HFFc6 (cell line): ENCODE results near the gene MFSD1. TPM values are rescaled to one million over a fixed set of nuclear protein-coding genes. Genes with fewer than 3 reads are reported as not detected.

Experiments used
- DNase-seq: peaks from one replicate; pipeline ENCODE4 v3.0.0-alpha.2; 2018
- H3K27ac Mint-ChIP-seq: 2 replicates; pipeline ENCODE4 v1.8.0; 2020; ENCODE audit warnings: mild to moderate bottlenecking, mixed read lengths
- H3K27me3 Mint-ChIP-seq: 2 replicates; pipeline ENCODE4 v1.8.0; 2021; ENCODE audit warnings: mild to moderate bottlenecking, moderate library complexity, mixed read lengths; ENCODE audit not compliant: insufficient read depth
- H3K36me3 Mint-ChIP-seq: 2 replicates; pipeline ENCODE4 v1.8.0; 2021; ENCODE audit warnings: low read depth, mixed read lengths
- H3K4me1 Mint-ChIP-seq: 2 replicates; pipeline ENCODE4 v1.8.0; 2020; ENCODE audit warnings: low read depth, mixed read lengths
- H3K4me3 Mint-ChIP-seq: 2 replicates; pipeline ENCODE4 v1.8.0; 2020; ENCODE audit warnings: mild to moderate bottlenecking, moderate library complexity, mixed read lengths
- H3K9me3 Mint-ChIP-seq: 2 replicates; pipeline ENCODE4 v1.8.0; 2020; ENCODE audit warnings: mild to moderate bottlenecking, mixed read lengths
- total RNA-seq, 6 experiments: library from RNA; stranded (reverse); fragmentation: NEBNext Ultra II Directional; extraction: Animal tissue kit (Norgen Biotek cat#: 25700); gene quantifications; 2 replicates in 1 of 6; 3 replicates in 5 of 6; pipeline ENCODE4 v1.2.3, GENCODE V29; 2021
- TF ChIP-seq, protein P1 (sequence below): fragments of 200-600 bp; sonication (generic); IDR thresholded peaks from 2 replicates; pipeline ENCODE4 v1.5.0; 2021; ENCODE audit warnings: antibody characterized with exemption, mild to moderate bottlenecking

MFSD1 gene
- total RNA-seq, 6 experiments from 2014 or later = 61.6 to 75.4 (median 68.8) TPM

DNA sequence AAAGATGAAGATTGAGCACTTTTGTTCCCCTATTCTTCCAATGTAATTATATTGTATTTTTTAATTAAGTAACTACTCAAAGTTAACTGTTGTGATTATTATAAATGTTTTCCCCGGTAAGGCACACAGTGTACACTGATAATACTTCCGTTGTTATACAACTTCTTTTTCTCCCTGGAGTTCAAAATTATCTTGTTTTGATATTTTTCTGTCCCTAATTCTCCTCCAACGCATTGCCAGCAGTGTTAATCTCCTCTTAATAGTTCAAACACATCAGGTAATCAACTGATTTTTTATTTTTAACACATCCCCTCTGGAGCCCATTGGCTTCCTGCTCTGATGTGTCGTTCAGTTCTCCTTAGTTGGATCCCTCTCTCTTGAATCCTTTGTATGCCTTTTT is 32.3 kb upstream of the MFSD1 start:
- no peaks in the 10 kb centered on the region for H3K36me3 Mint-ChIP-seq
- peaks cover 31% of the 10 kb centered on the region for H3K4me1 Mint-ChIP-seq
- H3K4me3 Mint-ChIP-seq = peak overlapping the region; percentile 85
- no peaks in the 10 kb centered on the region for H3K9me3 Mint-ChIP-seq
- H3K27me3 Mint-ChIP-seq = no peaks in the 10 kb centered on the region; the same call in 1 of the 2 replicates
- peak overlapping the region; percentile 82 for H3K27ac Mint-ChIP-seq
- TF ChIP-seq, protein P1, sequence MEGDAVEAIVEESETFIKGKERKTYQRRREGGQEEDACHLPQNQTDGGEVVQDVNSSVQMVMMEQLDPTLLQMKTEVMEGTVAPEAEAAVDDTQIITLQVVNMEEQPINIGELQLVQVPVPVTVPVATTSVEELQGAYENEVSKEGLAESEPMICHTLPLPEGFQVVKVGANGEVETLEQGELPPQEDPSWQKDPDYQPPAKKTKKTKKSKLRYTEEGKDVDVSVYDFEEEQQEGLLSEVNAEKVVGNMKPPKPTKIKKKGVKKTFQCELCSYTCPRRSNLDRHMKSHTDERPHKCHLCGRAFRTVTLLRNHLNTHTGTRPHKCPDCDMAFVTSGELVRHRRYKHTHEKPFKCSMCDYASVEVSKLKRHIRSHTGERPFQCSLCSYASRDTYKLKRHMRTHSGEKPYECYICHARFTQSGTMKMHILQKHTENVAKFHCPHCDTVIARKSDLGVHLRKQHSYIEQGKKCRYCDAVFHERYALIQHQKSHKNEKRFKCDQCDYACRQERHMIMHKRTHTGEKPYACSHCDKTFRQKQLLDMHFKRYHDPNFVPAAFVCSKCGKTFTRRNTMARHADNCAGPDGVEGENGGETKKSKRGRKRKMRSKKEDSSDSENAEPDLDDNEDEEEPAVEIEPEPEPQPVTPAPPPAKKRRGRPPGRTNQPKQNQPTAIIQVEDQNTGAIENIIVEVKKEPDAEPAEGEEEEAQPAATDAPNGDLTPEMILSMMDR = no peak
- no peak for DNase-seq

DNA sequence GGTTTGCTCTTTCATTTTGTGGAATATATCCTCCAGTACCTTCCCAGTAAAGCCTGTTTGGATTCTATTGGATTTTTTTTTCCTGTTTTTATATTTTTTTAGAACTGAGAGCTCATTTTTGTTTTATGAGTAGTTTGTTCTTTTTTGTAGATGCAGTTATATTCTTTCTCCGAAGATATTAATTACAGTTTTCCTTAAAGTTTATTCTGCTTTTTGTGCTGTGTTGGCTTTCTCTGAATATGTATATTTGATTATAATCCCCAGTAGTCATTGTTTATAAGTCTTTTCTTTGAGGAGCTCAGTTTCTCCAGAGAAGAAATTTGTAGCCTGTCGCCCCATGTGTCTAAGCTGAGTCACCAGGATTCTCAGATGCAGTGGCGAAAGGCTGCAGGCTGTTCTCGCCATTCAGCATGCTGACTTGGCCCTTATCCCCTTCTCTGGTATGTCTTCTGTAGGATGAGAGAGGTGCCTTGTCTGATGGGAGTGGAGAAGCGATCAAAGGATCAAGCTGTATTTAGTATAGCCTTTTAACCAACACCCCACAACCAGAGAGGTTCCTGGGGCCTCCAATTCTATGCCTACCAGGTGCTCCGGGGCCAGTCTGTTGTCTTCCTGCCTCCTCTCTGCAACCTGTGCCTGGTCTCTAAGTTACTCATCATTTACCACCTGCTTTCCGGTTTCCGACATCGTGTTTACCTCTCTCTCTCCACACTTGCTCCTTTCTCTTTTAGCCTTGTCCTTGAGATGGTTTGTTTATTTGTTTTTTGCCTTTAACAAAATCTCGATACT is 31.7 kb upstream of the MFSD1 start:
- Mint-ChIP-seq H3K4me1 (peaks cover 32% of the 10 kb centered on the region), H3K27ac (peak overlapping the region; percentile 82), H3K4me3 (peak overlapping the region; percentile 85)

DNA sequence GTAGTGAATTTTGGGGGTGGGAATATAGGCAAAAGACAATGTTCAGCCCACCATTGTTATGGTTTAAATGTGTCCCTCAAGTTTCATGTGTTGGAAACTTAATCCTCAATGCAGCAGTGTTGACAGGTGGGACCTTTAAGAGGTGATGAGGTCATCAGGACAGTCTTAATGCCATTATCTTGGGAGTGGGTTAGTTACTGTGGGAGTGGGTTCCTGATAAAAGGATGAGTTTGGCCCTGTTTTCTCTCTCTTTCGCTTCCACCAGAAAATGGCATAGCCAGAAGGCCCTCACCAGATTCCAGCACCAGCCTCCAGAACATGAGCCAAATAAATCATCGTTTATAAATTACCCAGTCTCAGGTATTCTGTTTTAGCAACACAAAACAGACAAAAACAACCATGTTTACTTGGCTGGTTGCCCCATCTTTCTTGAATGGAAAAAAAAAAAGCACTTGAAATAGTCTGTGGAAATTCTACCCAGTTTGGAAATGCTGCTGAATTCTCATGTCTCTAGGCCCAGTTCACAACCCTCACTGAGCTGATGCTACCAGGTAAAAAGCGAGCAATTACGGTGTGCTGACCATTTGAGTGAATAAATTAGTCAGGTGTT is 31.0 kb upstream of the MFSD1 start:
- no peaks in the 10 kb centered on the region for H3K9me3 Mint-ChIP-seq
- peak overlapping the region; percentile 82; the same call in 1 of the 2 replicates for H3K27ac Mint-ChIP-seq
- H3K36me3 Mint-ChIP-seq = peaks cover 7% of the 10 kb centered on the region
- no peaks in the 10 kb centered on the region for H3K27me3 Mint-ChIP-seq
- no peak for DNase-seq
- peak overlapping the region; percentile 85; the same call in 1 of the 2 replicates for H3K4me3 Mint-ChIP-seq
- TF ChIP-seq, protein P1 = no peak
- H3K4me1 Mint-ChIP-seq = peaks cover 39% of the 10 kb centered on the region

More for the DNA sequence above, 31.7 kb upstream of the MFSD1 start:
- DNase-seq = peak; percentile 65
- no peaks in the 10 kb centered on the region for H3K9me3 Mint-ChIP-seq
- H3K36me3 Mint-ChIP-seq = peaks cover under 1% of the 10 kb centered on the region; the same call in 1 of the 2 replicates
- H3K27me3 Mint-ChIP-seq = no peaks in the 10 kb centered on the region
- TF ChIP-seq, protein P1 = no peak

DNA sequence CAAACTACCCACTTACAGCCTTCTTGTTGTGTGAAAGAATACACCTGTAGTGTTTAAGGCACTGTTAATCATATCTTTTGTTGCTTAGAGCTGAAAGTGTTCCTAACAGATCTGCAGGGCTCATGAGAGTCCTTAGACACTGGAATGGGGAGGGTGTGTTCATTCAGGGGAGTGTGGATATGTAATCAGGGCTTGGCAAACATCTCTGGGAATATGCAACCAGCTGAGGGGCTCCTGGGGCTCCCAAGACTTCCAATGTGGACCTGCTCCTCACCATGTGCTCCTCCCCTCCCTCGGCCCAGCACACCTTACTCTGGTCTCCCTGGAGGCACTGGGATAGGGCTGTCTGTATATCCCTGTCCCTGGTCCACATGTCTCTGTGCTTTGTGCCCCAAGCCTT is 30.3 kb upstream of the MFSD1 start:
- Mint-ChIP-seq H3K4me3 (no peak overlapping the region), H3K36me3 (peaks cover 7% of the 10 kb centered on the region), H3K4me1 (peaks cover 40% of the 10 kb centered on the region), H3K27ac (no peak overlapping the region), H3K9me3 (no peaks in the 10 kb centered on the region), H3K27me3 (no peaks in the 10 kb centered on the region; the same call in 1 of the 2 replicates)
- TF ChIP-seq, protein P1 = no peak
- DNase-seq = no peak

DNA sequence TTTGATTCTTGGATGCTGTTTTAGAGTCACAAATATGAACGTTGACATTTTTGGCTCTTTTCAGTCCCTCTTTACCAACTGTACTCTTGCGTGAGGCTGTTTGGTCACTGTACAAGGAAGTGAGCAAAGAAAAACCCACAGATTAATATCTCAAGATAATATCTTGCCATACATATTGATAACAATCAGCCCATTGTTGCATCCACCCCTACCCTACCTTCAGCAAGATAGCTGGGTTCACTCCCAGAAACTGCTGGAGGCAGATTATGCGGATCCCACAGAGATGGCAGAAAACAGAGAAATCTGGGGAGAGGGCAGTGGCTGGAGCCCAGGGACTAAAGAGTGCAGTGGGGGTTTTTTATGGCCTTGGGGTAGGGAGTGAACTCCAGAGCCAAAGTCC is 29.9 kb upstream of the MFSD1 start:
- peaks cover 7% of the 10 kb centered on the region for H3K36me3 Mint-ChIP-seq
- H3K4me1 Mint-ChIP-seq = peaks cover 40% of the 10 kb centered on the region
- H3K4me3 Mint-ChIP-seq = no peak overlapping the region
- no peak for DNase-seq
- H3K27ac Mint-ChIP-seq = no peak overlapping the region
- no peaks in the 10 kb centered on the region; the same call in 1 of the 2 replicates for H3K27me3 Mint-ChIP-seq
- H3K9me3 Mint-ChIP-seq = no peaks in the 10 kb centered on the region
- TF ChIP-seq, protein P1 = no peak
